SK-N-SH (cell line): ENCODE measurements around the gene RASA1. TPM values are rescaled to one million over a fixed set of nuclear protein-coding genes. Genes with fewer than 3 reads are reported as not detected.

Source experiments
- CTCF ChIA-PET: fragments of 300-600, 350-600 bp; formaldehyde crosslinking; extraction: SDS; loops from one replicate; lab custom pipeline; 2021; lab: Yijun Ruan, JAX
- POLR2A ChIA-PET: fragments of 350-600 bp; sonication (Branson Sonifier 250); formaldehyde crosslinking; extraction: SDS; loops from one replicate; lab custom pipeline; 2020; ENCODE audit warnings: antibody characterized with exemption, inconsistent platforms; lab: Yijun Ruan, JAX
- DNase-seq: peaks from one replicate; pipeline ENCODE4 v3.0.0; 2012
- H2AFZ ChIP-seq: fragments of 200-600 bp; sonication (generic); 2 replicates; pipeline ENCODE4 v1.8.1; 2016; ENCODE audit warnings: antibody characterized with exemption, mild to moderate bottlenecking, low read depth
- H3F3A ChIP-seq: fragments of 200-600 bp; sonication (generic); replicated peaks from 2 replicates; pipeline ENCODE3; 2016; ENCODE audit warnings: antibody characterized with exemption, mild to moderate bottlenecking; ENCODE audit not compliant: insufficient read depth
- H3K27ac ChIP-seq, 2 experiments: fragments of 200-500 bp in 1 of 2; fragments of 200-600 bp in 1 of 2; sonication (Bioruptor generic) in 1 of 2; sonication (generic), shearing (Covaris generic) in 1 of 2; 2 replicates each; pipeline versions ENCODE4 v1.5.1 to v1.6.1; 2014 to 2016; ENCODE audit warnings: low read depth in 2 of 2, inconsistent platforms in 1 of 2, low read length in 1 of 2, mild to moderate bottlenecking in 1 of 2, mixed read lengths in 1 of 2
- H3K27me3 ChIP-seq: fragments of 200-600 bp; sonication (generic), shearing (Covaris generic); 2 replicates; pipeline ENCODE4 v1.6.1; 2016; ENCODE audit warnings: mixed run types; ENCODE audit not compliant: insufficient read depth
- H3K36me3 ChIP-seq, 2 experiments: fragments of 200-500 bp in 1 of 2; fragments of 200-600 bp in 1 of 2; sonication (Bioruptor generic) in 1 of 2; sonication (generic) in 1 of 2; replicated peaks in 1 of 2; 2 replicates each; pipeline versions ENCODE3 to v1.5.1; 2014 to 2016; ENCODE audit warnings: low read length in 1 of 2, mild to moderate bottlenecking in 1 of 2; ENCODE audit not compliant: insufficient read depth in 2 of 2, control insufficient read depth in 1 of 2
- H3K4me1 ChIP-seq, 2 experiments: fragments of 200-500 bp in 1 of 2; fragments of 200-600 bp in 1 of 2; sonication (Bioruptor generic) in 1 of 2; sonication (generic), shearing (Covaris generic) in 1 of 2; 2 replicates each; pipeline versions ENCODE4 v1.5.1 to v1.6.1; 2014 to 2016; ENCODE audit warnings: low read depth in 1 of 2, low read length in 1 of 2, mixed run types in 1 of 2; ENCODE audit not compliant: insufficient read depth in 2 of 2, control insufficient read depth in 1 of 2
- H3K4me2 ChIP-seq: fragments of 200-600 bp; sonication (generic), shearing (Covaris generic); 2 replicates; pipeline ENCODE4 v1.6.1; 2017; ENCODE audit warnings: mixed run types
- H3K4me3 ChIP-seq, 2 experiments: fragments of 200-500 bp in 1 of 2; fragments of 200-600 bp in 1 of 2; sonication (Bioruptor generic) in 1 of 2; sonication (generic), shearing (Covaris generic) in 1 of 2; 2 replicates each; pipeline versions ENCODE4 v1.5.1 to v1.8.1; 2014 to 2016; ENCODE audit warnings: low read depth in 2 of 2, inconsistent platforms in 1 of 2, low read length in 1 of 2, mild to moderate bottlenecking in 1 of 2, mixed read lengths in 1 of 2, moderate library complexity in 1 of 2
- H3K79me2 ChIP-seq: fragments of 200-600 bp; sonication (generic); 2 replicates; pipeline ENCODE4 v1.8.1; 2017; ENCODE audit warnings: mild to moderate bottlenecking; ENCODE audit not compliant: insufficient read depth
- H3K9ac ChIP-seq: fragments of 200-600 bp; sonication (generic); 2 replicates; pipeline ENCODE4 v1.6.1; 2017; ENCODE audit warnings: mixed run types
- H3K9me2 ChIP-seq: fragments of 200-600 bp; sonication (generic); 2 replicates; pipeline ENCODE4 v1.6.1; 2017; ENCODE audit warnings: mixed run types
- H3K9me3 ChIP-seq: fragments of 200-600 bp; sonication (generic); 2 replicates; pipeline ENCODE4 v1.6.1; 2017; ENCODE audit warnings: mixed run types, mild to moderate bottlenecking, moderate library complexity
- H4K20me1 ChIP-seq: fragments of 200-600 bp; sonication (generic); 2 replicates; pipeline ENCODE4 v1.6.1; 2017; ENCODE audit warnings: mild to moderate bottlenecking, mixed run types; ENCODE audit not compliant: insufficient read depth
- ELF1 ChIP-seq: IDR thresholded peaks from 2 replicates; pipeline ENCODE4 v1.4.0; 2012
- EZH2phosphoT487 ChIP-seq: fragments of 200-600 bp; sonication (generic); IDR thresholded peaks from 2 replicates; pipeline ENCODE4 v1.6.1; 2017; ENCODE audit warnings: low read depth, mixed run types, mild to moderate bottlenecking, antibody characterized with exemption, moderate library complexity, borderline replicate concordance
- FOXJ3 ChIP-seq: sonication (generic); formaldehyde crosslinking; IDR thresholded peaks from 2 replicates; pipeline ENCODE4 v1.5.1; 2020; ENCODE audit warnings: mild to moderate bottlenecking, missing genetic modification reagents
- GABPA ChIP-seq: IDR thresholded peaks from 2 replicates; pipeline ENCODE4 v1.4.0; 2012; ENCODE audit warnings: low read depth, mild to moderate bottlenecking
- GATA2 ChIP-seq: sonication (generic); formaldehyde crosslinking; IDR thresholded peaks from 2 replicates; pipeline ENCODE4 v1.5.0; 2020; ENCODE audit warnings: mild to moderate bottlenecking, missing genetic modification reagents
- IRF3 ChIP-seq: fragments of 150-350 bp; IDR thresholded peaks from 2 replicates; pipeline ENCODE4 v1.6.1; 2016; ENCODE audit warnings: mild to moderate bottlenecking, low read depth, low read length
- JUND ChIP-seq: IDR thresholded peaks from 2 replicates; pipeline ENCODE4 v1.4.0; 2012
- MAX ChIP-seq: IDR thresholded peaks from 2 replicates; pipeline ENCODE4 v1.4.0; 2012; ENCODE audit warnings: low read depth
- NFIC ChIP-seq: IDR thresholded peaks from 2 replicates; pipeline ENCODE4 v1.4.0; 2012; ENCODE audit warnings: borderline replicate concordance
- NRF1 ChIP-seq: IDR thresholded peaks from 2 replicates; pipeline ENCODE4 v1.6.1; 2012; ENCODE audit warnings: low read depth, mild to moderate bottlenecking, low read length
- PBX3 ChIP-seq: IDR thresholded peaks from 2 replicates; pipeline ENCODE4; 2012
- RAD21 ChIP-seq: IDR thresholded peaks from 2 replicates; pipeline ENCODE4 v1.6.1; 2012; ENCODE audit warnings: mild to moderate bottlenecking, low read length
- RFX5 ChIP-seq: IDR thresholded peaks from 2 replicates; pipeline ENCODE4 v1.6.1; 2012; ENCODE audit warnings: mild to moderate bottlenecking, improper control_type of control experiment, low read length
- RXRA ChIP-seq: IDR thresholded peaks from 2 replicates; pipeline ENCODE4 v1.4.0; 2012; ENCODE audit warnings: low read depth, mild to moderate bottlenecking, borderline replicate concordance
- TAF1 ChIP-seq: IDR thresholded peaks from 2 replicates; pipeline ENCODE4 v1.6.1; 2012; ENCODE audit warnings: low read depth, mild to moderate bottlenecking, low read length, moderate library complexity, borderline replicate concordance
- WGBS: methylation state at CpG from one replicate; pipeline ENCODE4 v1.1.6; 2017; ENCODE audit warnings: low lambda C conversion rate; 5-methylcytosine and 5-hydroxymethylcytosine counted together
- polyA plus RNA-seq, 3 experiments: library from polyadenylated mRNA; depleted of rRNA; stranded (reverse); fragments of >200 nt; gene quantifications; 2 replicates each; pipeline ENCODE4 v1.2.3, GENCODE V29; 2012
- TF ChIP-seq, protein P1 (sequence below): fragments of 150-350 bp; IDR thresholded peaks from 2 replicates; pipeline ENCODE4 v1.6.1; 2017; ENCODE audit warnings: antibody characterized with exemption, low read length, low read depth, borderline replicate concordance
- TF ChIP-seq, protein P2 (sequence below): fragments of 200-600 bp; sonication (generic); IDR thresholded peaks from 2 replicates; pipeline ENCODE4 v1.6.1; 2017; ENCODE audit warnings: antibody characterized with exemption, mild to moderate bottlenecking, moderate library complexity
- TF ChIP-seq, protein P3 (sequence below): IDR thresholded peaks from 2 replicates; pipeline ENCODE4 v1.4.0; 2012; ENCODE audit warnings: low read depth, borderline replicate concordance

Gene RASA1
- polyA plus RNA-seq, 1 of the 3 experiments (the other 2 are of a cell fraction) = 49.1 TPM

DNA sequence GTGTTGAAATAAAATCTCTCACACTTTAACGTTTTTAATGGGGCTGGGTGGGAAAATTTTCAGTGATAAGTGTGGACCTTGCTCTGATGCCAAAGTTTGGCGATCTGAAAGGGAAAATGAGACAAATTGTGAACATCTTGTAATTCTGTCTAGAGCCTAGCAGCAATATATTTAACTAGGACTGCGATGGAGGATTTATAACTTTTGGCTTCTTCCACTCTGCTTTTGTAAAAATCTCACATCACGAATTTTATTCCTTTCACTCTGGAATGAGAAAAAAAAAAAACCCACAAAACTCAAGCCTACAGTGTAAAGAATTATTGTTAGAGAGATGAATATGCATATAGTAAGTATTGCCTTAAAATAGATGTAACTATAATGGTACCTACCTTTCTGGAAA lies 125.1 kb downstream of the RASA1 start:
- Histone ChIP-seq H3K9ac (peak overlapping the region; percentile 52; the same call in 1 of the 2 replicates), H3K27ac (peak overlapping the region; percentile 65 to 96; a peak in 3 of 4 replicates), H3K36me3 (peaks cover 90% of the 10 kb centered on the region in 2 experiments), H4K20me1 (no peaks in the 10 kb centered on the region), H3K27me3 (no peaks in the 10 kb centered on the region), H3K4me2 (peak overlapping the region; percentile 54; the same call in 1 of the 2 replicates), H3K9me3 (no peaks in the 10 kb centered on the region), H2AFZ (no peak overlapping the region), H3F3A (peaks cover 59% of the 10 kb centered on the region), H3K4me1 (peaks cover 0 to 25% of the 10 kb centered on the region in 2 experiments), H3K9me2 (no peaks in the 10 kb centered on the region), H3K4me3 (no peak overlapping the region), H3K79me2 (peaks cover 52% of the 10 kb centered on the region; the same call in 1 of the 2 replicates)
- TF ChIP-seq RAD21 (no peak), FOXJ3 (CRISPR knock-in tag) (no peak), RXRA (no peak), PBX3 (no peak), NFIC (no peak), JUND (no peak), MAX (no peak), TAF1 (no peak), GABPA (no peak)
- TF ChIP-seq, protein P1, sequence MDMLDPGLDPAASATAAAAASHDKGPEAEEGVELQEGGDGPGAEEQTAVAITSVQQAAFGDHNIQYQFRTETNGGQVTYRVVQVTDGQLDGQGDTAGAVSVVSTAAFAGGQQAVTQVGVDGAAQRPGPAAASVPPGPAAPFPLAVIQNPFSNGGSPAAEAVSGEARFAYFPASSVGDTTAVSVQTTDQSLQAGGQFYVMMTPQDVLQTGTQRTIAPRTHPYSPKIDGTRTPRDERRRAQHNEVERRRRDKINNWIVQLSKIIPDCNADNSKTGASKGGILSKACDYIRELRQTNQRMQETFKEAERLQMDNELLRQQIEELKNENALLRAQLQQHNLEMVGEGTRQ = no peak
- POLR2A ChIA-PET = no interaction called here
- DNase-seq = no peak
- 69% methylated on average over 4 of the region's 4 CpGs for WGBS
- CTCF ChIA-PET = no interaction called here

GRCh38 chr5:87393331-87393730 lies 125.6 kb downstream of the RASA1 start:
- Histone ChIP-seq H3K9ac (peak overlapping the region; percentile 52; the same call in 1 of the 2 replicates), H3K27ac (peak overlapping the region; percentile 65 to 96; a peak in 3 of 4 replicates), H3K9me3 (no peaks in the 10 kb centered on the region), H3K9me2 (no peaks in the 10 kb centered on the region), H3K4me2 (peak overlapping the region; percentile 54; the same call in 1 of the 2 replicates), H4K20me1 (no peaks in the 10 kb centered on the region), H3K79me2 (peaks cover 57% of the 10 kb centered on the region; the same call in 1 of the 2 replicates), H3K4me3 (no peak overlapping the region), H3K4me1 (peaks cover 0 to 25% of the 10 kb centered on the region in 2 experiments), H3K27me3 (no peaks in the 10 kb centered on the region), H3K36me3 (peaks cover 90% of the 10 kb centered on the region in 2 experiments), H3F3A (peaks cover 64% of the 10 kb centered on the region), H2AFZ (no peak overlapping the region)
- 10% methylated on average over 2 of the region's 2 CpGs for WGBS
- ChIA-PET POLR2A (no interaction called here), CTCF (interaction anchor here (0.8 kb wide), 1 partner anchor 8 kb away, joined by 3 read pairs; no protein-coding TSS in a partner anchor)
- no peak for DNase-seq
- TF ChIP-seq ELF1 (no peak), PBX3 (peak; percentile 70), NFIC (peak; percentile 35; the same call in 1 of the 2 replicates), JUND (peak; percentile 88), GATA2 (CRISPR knock-in tag) (no peak), GABPA (no peak), RFX5 (no peak), NRF1 (no peak), IRF3 (no peak), EZH2phosphoT487 (no peak)
- TF ChIP-seq, protein P2, sequence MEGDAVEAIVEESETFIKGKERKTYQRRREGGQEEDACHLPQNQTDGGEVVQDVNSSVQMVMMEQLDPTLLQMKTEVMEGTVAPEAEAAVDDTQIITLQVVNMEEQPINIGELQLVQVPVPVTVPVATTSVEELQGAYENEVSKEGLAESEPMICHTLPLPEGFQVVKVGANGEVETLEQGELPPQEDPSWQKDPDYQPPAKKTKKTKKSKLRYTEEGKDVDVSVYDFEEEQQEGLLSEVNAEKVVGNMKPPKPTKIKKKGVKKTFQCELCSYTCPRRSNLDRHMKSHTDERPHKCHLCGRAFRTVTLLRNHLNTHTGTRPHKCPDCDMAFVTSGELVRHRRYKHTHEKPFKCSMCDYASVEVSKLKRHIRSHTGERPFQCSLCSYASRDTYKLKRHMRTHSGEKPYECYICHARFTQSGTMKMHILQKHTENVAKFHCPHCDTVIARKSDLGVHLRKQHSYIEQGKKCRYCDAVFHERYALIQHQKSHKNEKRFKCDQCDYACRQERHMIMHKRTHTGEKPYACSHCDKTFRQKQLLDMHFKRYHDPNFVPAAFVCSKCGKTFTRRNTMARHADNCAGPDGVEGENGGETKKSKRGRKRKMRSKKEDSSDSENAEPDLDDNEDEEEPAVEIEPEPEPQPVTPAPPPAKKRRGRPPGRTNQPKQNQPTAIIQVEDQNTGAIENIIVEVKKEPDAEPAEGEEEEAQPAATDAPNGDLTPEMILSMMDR = no peak
- TF ChIP-seq, protein P3, sequence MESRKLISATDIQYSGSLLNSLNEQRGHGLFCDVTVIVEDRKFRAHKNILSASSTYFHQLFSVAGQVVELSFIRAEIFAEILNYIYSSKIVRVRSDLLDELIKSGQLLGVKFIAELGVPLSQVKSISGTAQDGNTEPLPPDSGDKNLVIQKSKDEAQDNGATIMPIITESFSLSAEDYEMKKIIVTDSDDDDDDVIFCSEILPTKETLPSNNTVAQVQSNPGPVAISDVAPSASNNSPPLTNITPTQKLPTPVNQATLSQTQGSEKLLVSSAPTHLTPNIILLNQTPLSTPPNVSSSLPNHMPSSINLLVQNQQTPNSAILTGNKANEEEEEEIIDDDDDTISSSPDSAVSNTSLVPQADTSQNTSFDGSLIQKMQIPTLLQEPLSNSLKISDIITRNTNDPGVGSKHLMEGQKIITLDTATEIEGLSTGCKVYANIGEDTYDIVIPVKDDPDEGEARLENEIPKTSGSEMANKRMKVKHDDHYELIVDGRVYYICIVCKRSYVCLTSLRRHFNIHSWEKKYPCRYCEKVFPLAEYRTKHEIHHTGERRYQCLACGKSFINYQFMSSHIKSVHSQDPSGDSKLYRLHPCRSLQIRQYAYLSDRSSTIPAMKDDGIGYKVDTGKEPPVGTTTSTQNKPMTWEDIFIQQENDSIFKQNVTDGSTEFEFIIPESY = no peak
